ENCODE results near the gene NNT. TPM values are rescaled to one million over a fixed set of nuclear protein-coding genes. Genes with fewer than 3 reads are reported as not detected.
A peak's percentile ranks its signal among the peaks of the same experiment; 100 is the strongest.
"Not testable (repeated sequence)": the region's sequence is repeated elsewhere in the genome, so short reads cannot be mapped to it uniquely, and the experiment has no call there.

Gene NNT
- total RNA-seq, 1 experiment from 2014 or later, result 18.1 TPM

DNA sequence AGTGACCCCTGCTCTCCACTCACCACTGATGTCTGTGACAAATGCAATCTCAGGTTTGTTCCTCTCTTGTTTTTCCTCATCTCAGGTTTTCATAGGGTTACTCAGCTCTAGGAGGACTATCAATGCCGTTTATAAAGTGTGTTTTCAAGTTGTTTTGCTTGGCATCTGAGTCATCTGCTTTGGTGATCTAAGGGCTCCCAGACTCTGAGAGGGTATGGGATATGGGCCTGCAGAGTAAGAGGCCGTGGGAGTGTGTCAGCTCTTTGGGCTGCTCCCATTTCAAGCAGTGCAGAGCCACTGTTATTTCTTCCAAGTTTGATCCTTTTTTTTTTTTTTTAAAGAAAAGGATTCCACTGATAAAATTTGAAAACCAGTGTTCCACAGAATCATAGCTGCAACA is 46.3 kb downstream of the NNT start:
- no peak for DNase-seq (ENCODE audit: low spot score)
- in situ Hi-C loops (cut with HindIII; ENCODE audit: low sequenced_read_pairs), result no loop called here

DNA sequence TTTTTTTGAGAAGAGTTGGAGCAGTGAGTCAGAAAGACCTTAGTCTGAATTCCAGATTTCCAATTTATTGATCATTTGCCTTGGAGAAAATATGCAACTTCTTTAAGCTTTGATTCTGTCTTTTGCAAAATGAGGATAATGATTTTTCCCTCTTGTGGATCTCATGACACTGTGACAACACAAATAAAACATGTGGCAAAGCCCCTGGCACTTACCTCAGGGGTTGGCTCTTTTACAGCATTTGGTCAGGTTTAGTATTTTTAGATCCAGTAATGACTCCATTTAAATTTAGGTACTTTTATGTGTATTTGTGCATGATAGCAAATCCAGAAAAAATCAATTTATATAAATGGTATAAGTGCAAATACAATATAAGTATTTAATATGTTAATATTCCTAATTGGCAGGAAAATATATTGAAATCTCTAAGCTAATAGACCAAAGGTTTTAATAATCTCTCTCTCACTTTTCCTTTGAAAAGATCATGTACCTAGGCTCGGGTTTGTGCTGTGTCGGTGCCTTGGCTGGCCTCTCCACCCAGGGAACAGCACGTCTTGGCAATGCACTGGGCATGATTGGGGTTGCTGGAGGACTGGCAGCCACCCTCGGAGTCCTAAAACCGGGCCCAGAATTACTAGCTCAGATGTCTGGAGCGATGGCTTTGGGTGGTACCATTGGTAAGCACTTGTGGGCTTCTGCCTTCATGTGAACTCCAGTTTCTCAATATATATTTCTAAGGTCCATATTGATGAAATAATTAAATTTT is 49.7 kb downstream of the NNT start:
- in situ Hi-C loops (cut with HindIII; ENCODE audit: low sequenced_read_pairs), result no loop called here
- peak; percentile 55 for DNase-seq (ENCODE audit: low spot score)

- DNase-seq (ENCODE audit: low spot score), result no peak
- in situ Hi-C loops (cut with HindIII; ENCODE audit: low sequenced_read_pairs), result no loop called here
Measured at GRCh38 chr5:43658509-43658908, 55.5 kb downstream of the NNT start.

DNA sequence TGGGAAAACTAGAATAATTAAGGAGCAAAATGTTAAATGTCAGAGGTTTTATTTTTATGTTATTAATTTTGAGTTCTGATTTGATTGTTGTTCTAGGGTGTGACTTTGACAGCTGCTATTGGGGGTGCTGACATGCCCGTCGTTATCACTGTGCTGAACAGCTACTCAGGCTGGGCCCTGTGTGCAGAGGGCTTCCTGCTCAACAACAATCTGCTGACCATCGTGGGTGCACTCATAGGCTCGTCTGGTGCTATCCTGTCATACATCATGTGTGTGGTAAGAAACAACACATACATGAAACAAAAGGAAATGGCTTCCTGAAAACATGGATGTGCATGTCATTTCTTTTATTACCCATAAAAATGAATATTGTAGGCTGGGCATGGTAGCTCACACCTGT is 56.1 kb downstream of the NNT start:
- no peak for DNase-seq (ENCODE audit: low spot score)

DNA sequence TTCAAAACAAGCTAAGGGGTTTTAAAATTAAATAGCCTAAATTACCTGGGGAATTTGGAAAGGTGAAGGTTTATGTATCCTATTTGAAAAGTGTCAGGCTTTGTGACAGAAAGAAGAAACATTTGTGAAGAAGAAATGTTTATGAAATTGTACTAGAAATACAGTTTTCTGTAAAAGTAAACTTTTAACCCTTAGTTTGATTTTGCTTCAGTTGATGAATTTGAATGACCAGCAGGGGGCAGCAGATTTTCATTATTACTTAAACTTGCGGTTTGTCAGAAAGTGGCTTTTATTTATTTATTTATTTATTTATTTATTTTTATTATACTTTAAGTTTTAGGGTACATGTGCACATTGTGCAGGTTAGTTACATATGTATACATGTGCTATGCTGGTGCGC is 58.1 kb downstream of the NNT start:
- peak; percentile 43 for DNase-seq (ENCODE audit: low spot score)
- in situ Hi-C loops (cut with HindIII; ENCODE audit: low sequenced_read_pairs), result no loop called here

More for the DNA sequence above, 56.1 kb downstream of the NNT start:
- in situ Hi-C loops (cut with HindIII; ENCODE audit: low sequenced_read_pairs), result no loop called here

- in situ Hi-C loops (cut with HindIII; ENCODE audit: low sequenced_read_pairs), result no loop called here
Measured at GRCh38 chr5:43663916-43664315, 60.9 kb downstream of the NNT start.

GRCh38 chr5:43664501-43665040 is 61.6 kb downstream of the NNT start:
- in situ Hi-C loops (cut with HindIII; ENCODE audit: low sequenced_read_pairs), result no loop called here
- DNase-seq (ENCODE audit: low spot score), result no peak

More at GRCh38 chr5:43663916-43664315, 60.9 kb downstream of the NNT start:
- DNase-seq (ENCODE audit: low spot score), result no peak

DNA sequence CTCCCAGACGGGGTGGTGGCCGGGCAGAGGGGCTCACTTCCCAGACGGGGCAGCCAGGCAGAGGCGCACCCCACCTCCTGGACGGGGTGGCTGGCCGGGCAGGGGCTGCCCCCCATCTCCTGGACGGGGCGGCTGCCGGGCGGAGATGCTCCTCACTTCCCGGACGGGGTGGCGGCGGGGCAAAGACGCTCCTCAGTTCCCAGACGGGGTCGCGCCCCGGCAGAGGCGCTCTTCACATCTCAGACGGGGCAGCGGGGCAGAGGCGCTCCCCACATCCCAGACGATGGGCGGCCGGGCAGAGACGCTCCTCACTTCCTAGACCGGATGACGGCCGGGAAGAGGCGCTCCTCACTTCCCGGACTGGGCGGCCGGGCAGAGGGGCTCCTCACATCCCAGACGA is 62.8 kb downstream of the NNT start:
- in situ Hi-C loops (cut with HindIII; ENCODE audit: low sequenced_read_pairs); DNase-seq (ENCODE audit: low spot score): not testable (repeated sequence)

- in situ Hi-C loops (cut with HindIII; ENCODE audit: low sequenced_read_pairs); DNase-seq (ENCODE audit: low spot score): not testable (repeated sequence)
Measured at GRCh38 chr5:43666728-43667127, 63.7 kb downstream of the NNT start.

DNA sequence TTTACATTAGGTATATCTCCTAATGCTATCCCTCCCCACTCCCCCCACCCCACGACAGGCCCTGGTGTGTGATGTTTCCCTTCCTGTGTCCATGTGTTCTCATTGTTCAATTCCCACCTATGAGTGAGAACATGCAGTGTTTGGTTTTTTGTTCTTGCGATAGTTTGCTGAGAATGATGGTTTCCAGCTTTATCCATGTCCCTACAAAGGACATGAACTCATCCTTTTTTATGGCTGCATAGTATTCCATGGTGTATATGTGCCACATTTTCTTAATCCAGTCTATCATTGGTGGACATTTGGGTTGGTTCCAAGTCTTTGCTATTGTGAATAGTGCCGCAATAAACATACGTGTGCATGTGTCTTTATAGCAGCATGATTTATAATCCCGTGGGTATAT is 64.4 kb downstream of the NNT start:
- DNase-seq (ENCODE audit: low spot score); in situ Hi-C loops (cut with HindIII; ENCODE audit: low sequenced_read_pairs): not testable (repeated sequence)

- in situ Hi-C loops (cut with HindIII; ENCODE audit: low sequenced_read_pairs), result no loop called here
- DNase-seq (ENCODE audit: low spot score), result no peak
Measured at GRCh38 chr5:43674536-43674935, 71.6 kb downstream of the NNT start.

- no peak for DNase-seq (ENCODE audit: low spot score)
- in situ Hi-C loops (cut with HindIII; ENCODE audit: low sequenced_read_pairs), result no loop called here
Measured at GRCh38 chr5:43675357-43675756, 72.4 kb downstream of the NNT start.

DNA sequence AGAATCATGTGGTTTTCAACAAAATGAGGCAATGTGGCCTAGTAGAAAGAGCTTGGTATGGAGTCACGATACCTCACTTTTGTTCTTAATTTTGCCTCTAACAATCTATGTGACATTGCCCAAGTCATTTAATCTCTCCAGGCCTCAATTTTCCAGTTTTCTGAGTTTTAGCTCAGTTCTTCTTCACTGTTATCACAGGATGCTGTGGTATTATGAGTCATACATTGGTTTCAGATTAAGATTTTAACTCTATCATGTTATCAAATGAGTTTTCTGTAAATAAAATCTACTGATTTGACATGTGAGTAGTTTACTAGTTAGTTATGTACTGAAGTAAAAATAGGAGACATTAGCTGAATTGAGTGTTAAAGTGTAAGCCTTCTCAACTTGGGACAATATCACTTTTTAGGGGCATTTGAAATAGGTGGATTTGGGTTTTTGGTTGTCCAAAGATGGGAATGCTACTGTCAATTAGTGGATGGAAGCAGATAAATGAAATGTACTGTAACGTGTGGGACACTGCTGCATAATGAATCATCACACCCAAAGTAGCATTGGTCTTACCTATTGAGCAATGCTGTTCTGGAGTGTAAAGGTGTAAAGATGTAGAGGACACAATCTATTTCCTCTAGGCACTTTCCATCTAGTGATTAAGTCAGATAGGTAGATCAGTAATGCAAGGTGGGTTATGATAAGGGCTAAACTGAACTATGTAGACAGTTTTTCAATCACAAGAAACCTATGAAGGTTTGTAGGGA is 73.3 kb downstream of the NNT start:
- in situ Hi-C loops (cut with HindIII; ENCODE audit: low sequenced_read_pairs), result no loop called here

GRCh38 chr5:43677253-43677652 is 74.3 kb downstream of the NNT start:
- in situ Hi-C loops (cut with HindIII; ENCODE audit: low sequenced_read_pairs), result no loop called here
- no peak for DNase-seq (ENCODE audit: low spot score)

More for the DNA sequence above, 73.3 kb downstream of the NNT start:
- no peak for DNase-seq (ENCODE audit: low spot score)

DNA sequence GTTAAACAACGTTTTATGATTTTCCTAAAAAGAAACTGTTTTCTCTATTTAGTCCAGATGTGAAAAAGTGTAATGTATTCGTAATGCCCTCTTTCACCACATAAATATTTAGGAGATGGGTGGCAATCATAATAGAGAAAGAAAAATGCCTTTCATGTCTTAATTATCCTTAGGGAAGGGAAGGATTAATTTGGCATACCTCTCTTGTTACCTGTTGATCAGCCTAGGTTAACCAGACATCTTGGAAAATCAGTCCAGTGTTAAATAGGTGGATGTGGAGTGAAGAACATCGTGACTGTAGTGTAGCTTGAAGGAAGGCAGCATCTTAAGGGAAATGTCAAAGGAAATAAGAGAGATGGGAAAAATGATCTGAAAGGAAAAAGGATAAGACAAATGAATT is 76.2 kb downstream of the NNT start:
- DNase-seq (ENCODE audit: low spot score), result no peak
- in situ Hi-C loops (cut with HindIII; ENCODE audit: low sequenced_read_pairs), result no loop called here

GRCh38 chr5:43680286-43680685 is 77.3 kb downstream of the NNT start:
- DNase-seq (ENCODE audit: low spot score), result no peak
- in situ Hi-C loops (cut with HindIII; ENCODE audit: low sequenced_read_pairs), result no loop called here

- in situ Hi-C loops (cut with HindIII; ENCODE audit: low sequenced_read_pairs), result no loop called here
Measured at GRCh38 chr5:43683884-43684471, 81.0 kb downstream of the NNT start.

DNA sequence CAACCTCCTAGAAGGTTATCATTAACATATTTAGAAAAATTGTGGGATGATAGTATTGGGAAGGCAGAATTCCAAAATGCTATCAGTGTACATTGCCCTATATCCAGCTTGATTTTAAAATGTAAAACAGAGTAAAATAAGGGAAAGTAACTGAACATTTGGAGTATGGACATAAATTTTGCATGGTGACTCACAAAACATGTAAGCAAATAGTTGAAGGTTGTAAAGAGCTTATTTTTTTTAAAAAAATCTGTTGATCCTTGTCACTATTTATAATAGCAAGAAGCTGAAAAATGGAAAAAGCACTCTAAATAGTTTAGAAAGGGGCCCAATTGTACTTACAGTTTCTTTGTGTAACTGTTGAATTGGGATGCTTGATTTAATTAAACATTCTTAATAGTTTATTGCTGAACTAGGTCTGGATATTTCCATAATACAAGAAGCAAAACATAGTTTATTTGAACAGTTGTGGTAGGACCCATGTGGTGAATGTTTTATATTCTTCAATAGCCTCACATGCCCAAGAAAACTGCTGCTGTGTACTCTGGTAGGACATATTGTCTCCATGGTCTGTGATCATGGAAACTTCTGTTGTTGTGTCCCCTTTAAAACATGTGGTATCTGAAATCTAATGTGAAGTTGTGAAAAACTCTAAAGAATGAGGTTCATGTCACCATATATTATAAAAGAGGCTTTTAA is 82.4 kb downstream of the NNT start:
- in situ Hi-C loops (cut with HindIII; ENCODE audit: low sequenced_read_pairs), result no loop called here
- DNase-seq (ENCODE audit: low spot score), result no peak

More at GRCh38 chr5:43683884-43684471, 81.0 kb downstream of the NNT start:
- peak; percentile 32 for DNase-seq (ENCODE audit: low spot score)

GRCh38 chr5:43687275-43687674 is 84.3 kb downstream of the NNT start:
- no peak for DNase-seq (ENCODE audit: low spot score)
- in situ Hi-C loops (cut with HindIII; ENCODE audit: low sequenced_read_pairs), result no loop called here

Measured in G401 (cell line).